ENCODE data around the gene CASK.

DNA sequence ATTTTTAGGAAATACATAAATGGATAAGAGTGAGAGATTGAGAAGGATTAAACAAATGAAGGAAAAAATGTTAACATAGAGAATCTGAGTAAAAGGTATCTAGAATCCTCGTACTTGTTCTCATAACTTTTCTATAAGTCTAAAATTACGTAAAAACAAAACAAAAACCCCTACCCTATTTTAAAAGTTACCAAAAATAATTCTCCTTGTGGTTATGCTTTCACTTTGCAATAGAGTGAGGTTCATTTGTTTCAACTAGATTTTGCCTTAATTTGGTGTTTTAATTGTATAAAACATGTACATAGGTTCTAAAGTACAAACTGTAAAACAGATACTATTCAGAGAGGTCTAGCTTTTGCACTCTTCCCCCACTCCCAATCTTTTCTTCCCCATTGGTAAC lies 238.4 kb downstream of the CASK start:
- TF ChIP-seq POLR2A (IDR thresholded peaks at IDR 0.05) (no peak), EP300 (IDR thresholded peaks at IDR 0.05) (no peak)
- TF ChIP-seq, protein P1, sequence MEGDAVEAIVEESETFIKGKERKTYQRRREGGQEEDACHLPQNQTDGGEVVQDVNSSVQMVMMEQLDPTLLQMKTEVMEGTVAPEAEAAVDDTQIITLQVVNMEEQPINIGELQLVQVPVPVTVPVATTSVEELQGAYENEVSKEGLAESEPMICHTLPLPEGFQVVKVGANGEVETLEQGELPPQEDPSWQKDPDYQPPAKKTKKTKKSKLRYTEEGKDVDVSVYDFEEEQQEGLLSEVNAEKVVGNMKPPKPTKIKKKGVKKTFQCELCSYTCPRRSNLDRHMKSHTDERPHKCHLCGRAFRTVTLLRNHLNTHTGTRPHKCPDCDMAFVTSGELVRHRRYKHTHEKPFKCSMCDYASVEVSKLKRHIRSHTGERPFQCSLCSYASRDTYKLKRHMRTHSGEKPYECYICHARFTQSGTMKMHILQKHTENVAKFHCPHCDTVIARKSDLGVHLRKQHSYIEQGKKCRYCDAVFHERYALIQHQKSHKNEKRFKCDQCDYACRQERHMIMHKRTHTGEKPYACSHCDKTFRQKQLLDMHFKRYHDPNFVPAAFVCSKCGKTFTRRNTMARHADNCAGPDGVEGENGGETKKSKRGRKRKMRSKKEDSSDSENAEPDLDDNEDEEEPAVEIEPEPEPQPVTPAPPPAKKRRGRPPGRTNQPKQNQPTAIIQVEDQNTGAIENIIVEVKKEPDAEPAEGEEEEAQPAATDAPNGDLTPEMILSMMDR (IDR thresholded peaks at IDR 0.05), result no peak

Measured in tibial nerve (tissue), 4 donors.